Right ventricle myocardium inferior (tissue), 1 donor: Measurements from ENCODE around the gene CDH15. TPM values are rescaled to one million over a fixed set of nuclear protein-coding genes. Genes with fewer than 3 reads are reported as not detected.

Experiments used
- ATAC-seq: fragments of 200-7000 bp; cut with Tn5 transposase; one replicate; pipeline ENCODE4 v1.9.1; 2020; ENCODE audit warnings: mild to moderate bottlenecking, moderate library complexity
- DNase-seq: peaks from one replicate; pipeline ENCODE4 v3.0.0; 2021; ENCODE audit errors: missing footprints
- intact Hi-C: fragments of 100-400 bp; cut with DNase I; formaldehyde crosslinking; loops from one replicate; pipeline ENCODE4 v1.11.0; 2022
- total RNA-seq: library from RNA; stranded (reverse); fragmentation: NEBNext Ultra II Directional; extraction: Animal tissue kit (Norgen Biotek cat#: 25700); gene quantifications from one replicate; pipeline ENCODE4 v1.2.1, GENCODE V29; 2021
- donor health status: DM: no; HTN: yes; CAD: no; lungs with severe emphysema.

Gene CDH15
- total RNA-seq, 1 donor from 2014 or later, result not detected

- intact Hi-C loops, result no loop called here
- ATAC-seq (no peak), DNase-seq (no peak)
These were observed 18.5 kb upstream of the CDH15 start for GRCh38 chr16:89152831-89153700.

DNA sequence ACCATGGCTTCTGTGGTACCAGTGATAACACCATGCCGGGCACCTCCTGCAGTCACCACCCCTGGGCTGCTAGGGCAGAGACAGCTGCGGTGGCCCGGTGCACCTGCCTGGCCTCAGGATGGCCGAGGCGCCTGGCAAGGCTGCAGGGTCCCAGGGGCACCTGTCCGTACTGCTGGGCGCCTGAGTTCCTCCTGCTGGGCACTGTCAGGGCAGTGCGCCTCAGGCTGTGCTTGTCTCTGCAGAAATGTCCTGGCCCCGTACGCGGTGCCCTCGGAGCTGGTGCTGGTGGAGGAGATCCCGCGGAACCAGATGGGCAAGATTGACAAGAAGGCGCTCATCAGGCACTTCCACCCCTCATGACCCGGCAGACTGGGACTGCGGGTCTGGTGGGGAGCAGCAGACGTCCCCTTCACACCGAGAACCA lies 17.7 kb upstream of the CDH15 start:
- intact Hi-C loops, result no loop called here
- ATAC-seq, result no peak
- no peak for DNase-seq

GRCh38 chr16:89154390-89155183 lies 17.0 kb upstream of the CDH15 start:
- peak; percentile 14 for ATAC-seq
- no peak for DNase-seq
- intact Hi-C loops, result loop anchor here (5.0 kb wide), 1 partner anchor 62 kb away; the partner anchor contains the start of gene ACSF3

- intact Hi-C loops, result loop anchor here (5.0 kb wide), 1 partner anchor 63 kb away; the partner anchor contains the start of gene ACSF3
- DNase-seq (peak; percentile 83), ATAC-seq (peak; percentile 78)
These were observed 16.3 kb upstream of the CDH15 start for GRCh38 chr16:89155184-89155679.

DNA sequence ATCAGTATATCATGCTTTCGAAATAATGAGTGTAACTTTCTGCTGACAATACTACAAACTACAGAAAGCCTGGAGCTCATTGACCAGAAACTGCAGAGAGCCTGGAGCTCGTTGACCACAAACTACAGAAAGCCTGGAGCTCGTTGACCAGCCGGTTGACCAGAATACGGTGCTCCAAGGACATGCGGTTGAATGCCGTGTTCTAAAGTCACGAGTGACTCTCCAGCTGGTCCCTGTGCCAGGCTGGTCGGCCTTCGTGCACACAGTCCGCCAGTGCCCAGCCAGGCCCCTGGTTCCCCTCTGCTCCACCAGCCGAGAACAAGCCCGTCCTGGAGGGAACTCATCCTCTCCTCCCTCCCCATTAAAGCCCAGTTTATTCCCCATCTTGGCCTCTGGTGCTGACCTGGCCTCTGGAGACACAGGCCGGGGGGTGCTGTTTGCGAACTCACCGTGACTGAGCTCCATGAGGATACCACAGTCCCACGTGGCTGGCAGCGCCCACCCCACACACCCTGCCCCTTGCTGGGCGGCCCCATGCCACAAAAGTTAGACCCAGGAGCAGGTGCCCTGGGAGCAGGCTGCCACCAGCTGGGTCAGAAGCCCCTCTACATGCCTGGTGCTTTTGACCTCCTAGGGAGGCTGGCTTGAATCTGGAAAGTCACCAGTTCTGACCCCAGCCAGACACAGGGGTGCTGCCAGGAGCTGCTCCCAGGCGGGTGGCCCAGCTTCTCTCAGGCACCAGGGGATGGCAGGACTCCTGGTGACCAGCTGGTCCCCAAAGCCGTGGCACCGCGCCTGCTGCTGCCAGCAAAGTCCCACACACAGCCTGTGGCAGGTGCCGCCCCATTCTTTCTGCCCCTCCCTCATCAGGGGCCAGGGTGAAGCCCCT lies 15.5 kb upstream of the CDH15 start:
- DNase-seq, result no peak
- peak; percentile 17 for ATAC-seq
- intact Hi-C loops, result loop anchor here (5.0 kb wide), 1 partner anchor 64 kb away; the partner anchor contains the start of gene ACSF3

DNA sequence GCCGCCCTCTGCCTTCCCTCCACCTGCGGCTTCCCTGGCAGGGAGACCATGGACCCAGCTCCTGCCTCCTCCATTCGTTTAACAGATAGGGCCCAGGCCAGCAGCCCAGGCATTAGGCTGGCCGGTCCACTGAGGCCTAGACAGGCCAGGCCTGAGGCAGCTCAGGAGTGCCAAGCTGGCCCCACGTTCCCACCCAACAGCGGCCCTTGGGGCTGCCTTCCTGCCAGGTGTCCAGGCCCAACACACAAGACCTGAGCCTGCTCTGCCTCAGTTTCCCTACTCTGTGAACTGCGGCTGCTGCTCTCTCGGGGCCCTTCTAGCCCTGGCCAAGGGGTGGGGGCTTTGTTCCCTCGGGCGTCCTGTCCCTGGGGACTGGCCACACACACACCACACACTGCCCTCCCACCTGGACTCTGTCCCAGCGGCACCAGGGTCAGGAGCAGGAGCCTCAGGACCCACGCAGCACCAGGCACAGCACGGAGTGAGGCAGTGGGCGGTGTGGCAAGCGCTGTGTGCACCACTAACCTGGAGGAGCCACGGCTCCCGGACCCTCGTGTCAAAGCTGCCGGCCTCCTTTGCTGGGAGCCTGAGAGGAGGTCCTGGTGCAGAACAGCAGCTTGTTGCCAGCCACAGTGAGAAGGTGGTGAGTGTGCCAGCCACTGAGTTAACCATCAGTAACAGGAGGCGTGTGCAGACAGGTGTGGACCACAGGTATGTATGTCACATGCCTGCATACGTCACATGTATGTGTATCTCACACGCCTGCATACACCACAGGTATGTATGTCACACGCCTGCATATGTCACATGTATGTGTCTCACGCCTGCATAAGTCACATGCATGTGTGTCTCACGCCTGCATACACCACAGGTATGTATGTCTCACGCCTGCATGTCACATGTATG lies 14.6 kb upstream of the CDH15 start:
- no peak for ATAC-seq
- DNase-seq, result no peak
- intact Hi-C loops, result loop anchor here (5.0 kb wide), 1 partner anchor 65 kb away; the partner anchor contains the start of gene ACSF3

- DNase-seq (no peak), ATAC-seq (no peak)
- intact Hi-C loops, result loop anchor here (5.0 kb wide), 1 partner anchor 65 kb away; the partner anchor contains the start of gene ACSF3
These were observed 13.8 kb upstream of the CDH15 start for GRCh38 chr16:89157778-89158177.

- DNase-seq (no peak), ATAC-seq (no peak)
- intact Hi-C loops, result loop anchor here (5.0 kb wide), 1 partner anchor 67 kb away; the partner anchor contains the start of gene ACSF3
These were observed 12.3 kb upstream of the CDH15 start for GRCh38 chr16:89159066-89159849.

DNA sequence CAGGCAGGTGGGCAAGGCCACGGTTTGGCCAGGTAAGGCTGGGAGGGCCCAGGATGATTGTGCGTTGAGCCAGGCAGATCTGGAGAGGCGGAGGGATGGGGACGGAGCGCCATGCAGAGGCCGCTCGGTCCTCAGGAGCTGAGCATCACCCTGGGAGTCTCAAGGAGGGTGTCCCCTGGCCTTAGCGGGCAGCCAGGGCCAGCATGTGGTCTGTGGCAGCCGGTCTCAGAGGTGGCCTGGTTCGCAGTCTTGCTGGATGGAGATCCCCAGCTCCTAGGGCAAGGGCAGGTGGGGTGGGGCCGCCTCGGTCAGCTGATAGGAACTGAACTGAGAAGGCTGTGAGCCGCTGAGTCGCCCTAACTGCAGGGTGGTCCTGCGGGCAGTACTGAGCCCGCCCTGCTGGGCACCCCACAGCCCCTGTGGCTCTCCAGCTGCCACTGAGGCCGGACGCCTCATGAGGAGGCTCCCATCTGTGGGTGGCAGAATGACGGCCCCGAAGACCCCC lies 11.6 kb upstream of the CDH15 start:
- ATAC-seq, result no peak
- DNase-seq, result no peak
- intact Hi-C loops, result loop anchor here (5.0 kb wide), 1 partner anchor 68 kb away; the partner anchor contains the start of gene ACSF3

- no peak for DNase-seq
- intact Hi-C loops, result no loop called here
- ATAC-seq, result no peak
These were observed 10.4 kb upstream of the CDH15 start for GRCh38 chr16:89160977-89161701.

DNA sequence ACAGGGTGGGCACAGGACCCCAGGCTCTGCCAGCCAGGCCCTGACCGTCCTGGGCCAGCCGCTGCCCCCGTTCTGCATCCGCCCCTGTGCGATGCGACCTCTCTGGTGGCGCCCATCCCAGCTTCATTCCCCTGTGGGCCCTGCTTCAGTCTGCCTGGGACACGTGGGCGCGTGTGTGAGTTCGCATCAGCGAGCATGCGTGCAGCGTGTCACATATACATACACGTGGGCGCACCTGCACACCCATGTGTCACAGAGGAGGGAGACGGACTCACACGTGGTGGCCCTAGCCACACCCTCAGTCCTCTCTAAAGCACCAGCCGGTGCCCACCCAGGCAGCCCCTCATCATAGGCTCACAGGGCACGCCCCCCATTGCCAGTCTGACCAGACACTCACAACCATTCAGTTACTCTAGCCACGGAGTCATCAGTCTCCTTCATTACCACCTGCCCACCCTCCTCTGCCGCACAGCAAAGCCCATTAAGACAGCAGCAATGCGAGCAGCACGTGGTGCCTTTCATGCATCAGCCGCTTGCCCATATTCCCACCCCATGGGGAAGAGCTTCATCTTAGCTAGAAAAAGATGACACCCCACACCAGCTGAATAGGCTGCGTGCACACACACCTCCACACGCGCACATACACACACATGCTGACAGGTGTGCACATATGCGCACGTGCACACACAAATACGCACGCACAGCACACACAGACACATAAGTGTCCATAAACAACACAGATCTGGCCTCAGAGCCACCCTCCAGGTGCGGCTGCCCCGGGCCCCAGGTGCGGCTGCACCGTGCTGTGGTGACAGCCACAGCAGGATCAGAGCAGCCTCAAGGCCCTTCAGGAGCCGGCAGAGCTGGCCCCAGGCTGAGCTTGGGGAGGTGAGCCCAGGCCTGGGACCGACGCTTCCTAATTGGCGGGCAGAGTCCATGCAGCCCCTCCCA lies 9.5 kb upstream of the CDH15 start:
- ATAC-seq (no peak), DNase-seq (no peak)
- intact Hi-C loops, result no loop called here

GRCh38 chr16:89163297-89163696 lies 8.3 kb upstream of the CDH15 start:
- no peak for DNase-seq
- intact Hi-C loops, result no loop called here
- no peak for ATAC-seq

DNA sequence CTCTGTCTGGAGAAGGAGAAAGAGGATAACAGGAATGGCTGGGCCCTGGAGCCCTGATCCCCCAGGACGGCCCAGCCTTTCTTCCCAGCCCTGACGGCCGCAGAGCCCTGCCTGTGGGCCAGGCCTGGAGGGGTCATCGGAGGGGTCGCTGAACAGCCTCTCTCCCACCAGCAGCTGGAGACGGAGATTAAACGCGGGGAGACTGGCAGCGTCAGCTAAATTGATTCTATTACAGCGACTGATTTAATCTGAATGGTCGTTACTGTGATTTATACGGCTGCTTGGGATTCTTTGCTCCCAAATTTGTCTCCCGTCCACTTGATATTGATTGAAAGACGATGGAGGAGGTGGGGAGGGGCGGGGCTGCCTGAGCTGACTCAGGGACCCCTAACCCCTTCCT lies 7.1 kb upstream of the CDH15 start:
- ATAC-seq (no peak), DNase-seq (no peak)
- intact Hi-C loops, result no loop called here

GRCh38 chr16:89164847-89165680 lies 6.5 kb upstream of the CDH15 start:
- intact Hi-C loops, result loop anchor here (5.0 kb wide), 2 partner anchors 223 to 428 kb away; no protein-coding TSS in a partner anchor
- no peak for DNase-seq

More at GRCh38 chr16:89164847-89165680, 6.5 kb upstream of the CDH15 start:
- no peak for ATAC-seq
